ENCODE results near the gene RGS8. TPM values are rescaled to one million over a fixed set of nuclear protein-coding genes. Genes with fewer than 3 reads are reported as not detected.

Gene RGS8
- total and polyA plus RNA-seq, 2 of the 4 experiments (the other 2 are of a cell fraction) = not detected

- dilution Hi-C loops (cut with HindIII; ENCODE audit: low sequenced_read_pairs, unreplicated experiment) (no loop called here), in situ Hi-C loops (cut with MboI; ENCODE audit: low sequenced_read_pairs) (no loop called here), intact Hi-C loops (cut with micrococcal nuclease) (no loop called here)
- Histone ChIP-seq H3K9me3 (ENCODE audit: control insufficient read depth, insufficient read depth, low read length) (no peaks in the 10 kb centered on the region), H2BK20ac (ENCODE audit: low read depth, low read length) (no peak overlapping the region), H3K4me2 (ENCODE audit: low read depth, low read length) (no peak overlapping the region), H3K14ac (replicated peaks; ENCODE audit: low read depth, low read length) (no peak overlapping the region), H2AK5ac (ENCODE audit: low read depth, low read length) (no peak overlapping the region), H3K4me1 (ENCODE audit: control insufficient read depth, insufficient read depth, low read length) (no peaks in the 10 kb centered on the region), H3K9ac (ENCODE audit: low read depth, low read length) (no peak overlapping the region), H4K5ac (ENCODE audit: low read depth, low read length) (no peak overlapping the region), H2BK15ac (ENCODE audit: low read depth, low read length) (no peak overlapping the region), H2BK5ac (ENCODE audit: low read depth, low read length, poor library complexity, severe bottlenecking) (no peak overlapping the region), H3K27ac (ENCODE audit: insufficient read depth, low read length) (no peak overlapping the region), H3K23ac (ENCODE audit: low read depth, low read length) (no peak overlapping the region), H4K20me1 (ENCODE audit: insufficient read depth, low read length) (no peaks in the 10 kb centered on the region), H3K79me1 (ENCODE audit: low read depth in 1 of 2, low read length in 2 of 2) (no peaks in the 10 kb centered on the region), H4K8ac (ENCODE audit: low read depth in 2 of 2, low read length in 2 of 2) (no peak overlapping the region), H3K27me3 (ENCODE audit: control insufficient read depth, insufficient read depth, low read length) (peaks cover 10% of the 10 kb centered on the region), H2BK120ac (ENCODE audit: low read depth, low read length) (no peak overlapping the region), H3K56ac (ENCODE audit: extremely low read depth, insufficient read depth, low read length) (no peak overlapping the region), H2AFZ (replicated peaks; ENCODE audit: low read length, poor library complexity) (no peak overlapping the region), H3K36me3 (ENCODE audit: control insufficient read depth, insufficient read depth, low read length) (no peaks in the 10 kb centered on the region), H3K4ac (ENCODE audit: low read depth, low read length) (no peak overlapping the region), H2AK9ac (replicated peaks; ENCODE audit: low read depth, low read length, poor library complexity) (no peak overlapping the region), H3K4me3 (ENCODE audit: insufficient read depth, low read depth, low read length) (no peak overlapping the region), H4K91ac (ENCODE audit: insufficient read depth, low read depth, low read length) (no peak overlapping the region), H3K9me1 (ENCODE audit: insufficient read depth, low read length) (no peaks in the 10 kb centered on the region), H3K18ac (ENCODE audit: low read depth, low read length) (no peak overlapping the region)
- DNase-seq (no peak), ATAC-seq (ENCODE audit: low read depth) (no peak)
- WGBS, 2 experiments (ENCODE audit: extremely low coverage in 2 of 2, insufficient read length in 1 of 2) = 30% methylated on average over 2 of the region's 4 CpGs; no CpG with 5 or more reads in 1 of the 2 experiments
- ChIA-PET CTCF (no interaction called here), POLR2A (ENCODE audit: unreplicated experiment) (no interaction called here)
- no TSS peak for BruUV-seq (replicated peaks)
- no peak for TF ChIP-seq ELK1 (IDR thresholded peaks at IDR 0.05; ENCODE audit: borderline replicate concordance, low read depth, low read length)
These were observed 27.5 kb downstream of the RGS8 start for GRCh38 chr1:182656842-182657397.

Measured in IMR-90 (cell line).